LNCAP (cell line): ENCODE data around the gene PTH1R.

Experiments
- TF ChIP-seq, protein P1 (sequence below): fragments of 450-650 bp; IDR thresholded peaks from 2 replicates; pipeline ENCODE4 v1.5.1; 2017; ENCODE audit warnings: mild to moderate bottlenecking

Gene PTH1R

DNA sequence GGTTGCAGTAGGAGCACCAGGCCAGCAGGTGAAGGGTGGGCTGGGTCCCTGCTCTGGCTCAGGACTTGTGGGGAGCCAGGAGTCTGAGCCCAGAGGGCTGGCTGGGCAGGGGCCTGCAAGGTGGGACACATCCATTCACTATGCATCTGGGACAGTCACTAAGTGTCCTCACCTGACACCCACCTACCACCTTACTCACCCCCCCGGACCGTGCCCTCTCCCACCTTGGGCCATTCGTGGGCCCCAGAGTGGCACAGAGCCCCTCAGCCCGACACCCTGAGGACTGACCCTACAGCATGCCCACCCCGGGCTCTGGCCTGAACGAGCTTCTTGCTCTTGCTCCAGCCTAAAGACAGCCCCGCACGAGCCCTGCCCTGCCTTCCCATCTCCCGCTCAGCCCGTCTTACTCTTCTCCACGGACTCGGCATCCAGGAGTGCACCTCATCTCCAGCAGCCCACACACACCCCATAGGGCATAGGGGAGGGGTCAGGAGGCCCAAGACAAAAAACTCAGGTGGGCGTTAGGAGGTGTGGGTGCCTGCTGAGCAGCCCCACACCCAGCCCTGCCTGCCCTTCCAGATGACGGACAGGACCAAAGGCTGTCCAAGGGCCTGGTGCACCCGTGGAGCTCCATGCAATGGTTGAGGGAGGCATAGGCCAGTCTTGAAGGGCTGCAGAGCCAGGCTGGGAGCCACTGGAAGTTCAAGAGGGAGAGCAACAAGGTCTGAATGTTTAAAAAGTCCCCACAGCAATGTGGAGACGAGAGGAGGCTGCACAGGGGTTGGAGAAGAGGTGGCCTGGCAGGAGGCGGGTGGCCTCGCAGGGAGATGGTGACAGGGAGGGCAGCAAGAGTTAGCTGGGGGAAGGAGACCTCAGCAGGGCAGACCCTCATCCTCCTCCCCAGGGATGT, 27.0 kb downstream of the PTH1R start:
- TF ChIP-seq, protein P1, sequence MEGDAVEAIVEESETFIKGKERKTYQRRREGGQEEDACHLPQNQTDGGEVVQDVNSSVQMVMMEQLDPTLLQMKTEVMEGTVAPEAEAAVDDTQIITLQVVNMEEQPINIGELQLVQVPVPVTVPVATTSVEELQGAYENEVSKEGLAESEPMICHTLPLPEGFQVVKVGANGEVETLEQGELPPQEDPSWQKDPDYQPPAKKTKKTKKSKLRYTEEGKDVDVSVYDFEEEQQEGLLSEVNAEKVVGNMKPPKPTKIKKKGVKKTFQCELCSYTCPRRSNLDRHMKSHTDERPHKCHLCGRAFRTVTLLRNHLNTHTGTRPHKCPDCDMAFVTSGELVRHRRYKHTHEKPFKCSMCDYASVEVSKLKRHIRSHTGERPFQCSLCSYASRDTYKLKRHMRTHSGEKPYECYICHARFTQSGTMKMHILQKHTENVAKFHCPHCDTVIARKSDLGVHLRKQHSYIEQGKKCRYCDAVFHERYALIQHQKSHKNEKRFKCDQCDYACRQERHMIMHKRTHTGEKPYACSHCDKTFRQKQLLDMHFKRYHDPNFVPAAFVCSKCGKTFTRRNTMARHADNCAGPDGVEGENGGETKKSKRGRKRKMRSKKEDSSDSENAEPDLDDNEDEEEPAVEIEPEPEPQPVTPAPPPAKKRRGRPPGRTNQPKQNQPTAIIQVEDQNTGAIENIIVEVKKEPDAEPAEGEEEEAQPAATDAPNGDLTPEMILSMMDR = no peak

DNA sequence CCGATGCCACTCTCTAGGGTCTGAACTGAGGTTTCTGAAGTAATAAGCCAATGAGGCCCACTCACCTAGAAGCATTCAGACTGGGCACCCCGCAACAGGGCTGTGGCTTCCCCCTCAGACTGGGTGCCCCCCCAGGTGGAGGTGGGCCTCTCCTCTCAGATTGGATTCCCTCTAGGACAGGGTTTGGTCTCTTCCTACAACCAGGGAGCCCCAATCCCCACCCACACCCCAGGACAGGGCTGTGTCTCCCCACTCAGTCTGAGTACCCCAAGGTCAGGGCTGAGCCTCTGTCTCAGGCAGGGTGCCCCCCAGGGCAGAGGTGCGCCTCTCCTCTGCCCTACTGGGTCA, 27.7 kb downstream of the PTH1R start:
- TF ChIP-seq, protein P1 = no peak

DNA sequence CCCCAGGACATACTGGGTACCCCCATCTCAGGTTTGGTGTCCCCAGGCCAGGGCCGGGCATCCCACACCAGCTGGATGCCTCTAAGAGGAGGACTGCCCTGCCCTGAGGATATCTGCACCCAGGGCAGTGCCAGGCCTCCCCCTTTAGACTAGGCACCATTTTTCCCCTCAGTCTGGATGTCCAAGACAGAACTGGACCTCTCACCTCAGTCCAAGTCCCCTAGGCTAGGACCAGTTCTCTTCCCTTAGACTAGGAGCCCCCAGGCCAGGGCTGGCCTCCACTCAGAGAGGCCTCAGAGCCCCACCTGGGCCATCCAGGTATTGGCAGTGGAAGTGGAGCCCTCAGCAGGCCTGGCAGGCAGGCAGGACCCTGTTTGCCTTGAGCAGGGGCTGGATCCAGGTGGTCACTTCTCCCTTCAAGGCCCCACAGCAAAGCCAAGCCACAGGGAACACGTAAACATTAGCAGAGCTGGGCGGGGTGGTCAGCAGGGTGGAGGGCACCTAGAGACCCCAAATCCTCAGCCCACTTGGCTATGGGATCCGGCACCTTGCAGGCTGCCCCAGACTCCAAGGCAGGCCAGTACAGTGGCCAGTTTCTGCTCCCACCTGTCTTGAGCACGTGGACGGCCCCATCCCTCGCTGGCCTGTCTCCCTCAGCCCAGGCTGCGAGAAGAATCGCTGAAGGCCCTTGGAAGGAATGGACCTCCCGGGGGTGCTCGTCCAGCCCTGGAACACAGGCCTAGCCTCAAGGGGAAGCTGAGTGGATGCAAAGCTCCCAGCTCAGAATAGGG, 28.3 kb downstream of the PTH1R start:
- TF ChIP-seq, protein P1 = no peak

DNA sequence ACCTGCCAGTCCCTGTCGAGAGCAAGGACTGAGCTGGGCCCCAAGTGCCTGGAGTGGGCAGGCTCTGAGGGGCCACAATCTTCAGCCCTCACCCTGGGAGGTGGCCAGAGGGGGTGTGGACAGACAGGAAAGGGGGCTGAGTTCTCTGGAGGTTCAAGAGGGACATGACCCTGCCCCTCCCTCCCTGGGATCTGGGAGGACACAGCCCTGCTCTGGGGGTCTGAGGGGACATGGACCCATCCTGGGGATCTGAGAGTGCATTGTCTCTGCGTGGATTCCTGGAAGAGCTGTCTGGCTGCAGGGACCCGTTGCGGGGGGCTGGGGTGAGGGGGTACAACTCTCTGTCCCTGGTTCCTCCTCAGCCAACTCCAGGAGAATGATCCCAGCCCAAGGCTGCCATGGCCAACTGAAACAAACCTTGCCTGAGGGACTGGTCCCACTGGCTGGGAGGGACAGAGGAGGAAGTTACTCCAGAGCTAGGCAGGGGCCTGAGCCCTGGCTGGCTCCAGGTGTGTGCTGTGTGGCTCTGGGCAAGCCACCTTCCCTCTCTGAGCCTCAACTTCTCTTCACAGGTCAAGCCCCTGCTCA, 29.0 kb downstream of the PTH1R start:
- TF ChIP-seq, protein P1 = no peak

DNA sequence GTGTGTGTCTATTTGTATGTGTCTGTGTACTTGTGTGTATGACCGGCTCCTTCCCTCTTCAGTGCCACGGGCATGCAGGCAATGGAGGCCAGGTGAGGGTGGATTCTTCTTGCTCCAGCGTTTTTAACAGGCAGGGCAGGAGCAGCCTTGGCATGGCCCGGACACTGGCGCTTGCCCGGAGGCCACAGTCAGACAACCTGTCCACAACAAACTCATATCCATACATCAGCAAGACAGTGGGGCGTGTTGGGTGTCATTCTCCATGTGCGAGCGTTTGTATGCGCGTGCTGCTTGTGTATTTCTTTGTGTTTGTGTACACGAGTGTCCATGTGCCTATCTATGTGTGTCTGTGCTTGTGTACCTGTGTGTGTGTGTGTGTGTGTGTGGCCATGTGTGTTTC, 29.8 kb downstream of the PTH1R start:
- TF ChIP-seq, protein P1 = no peak

DNA sequence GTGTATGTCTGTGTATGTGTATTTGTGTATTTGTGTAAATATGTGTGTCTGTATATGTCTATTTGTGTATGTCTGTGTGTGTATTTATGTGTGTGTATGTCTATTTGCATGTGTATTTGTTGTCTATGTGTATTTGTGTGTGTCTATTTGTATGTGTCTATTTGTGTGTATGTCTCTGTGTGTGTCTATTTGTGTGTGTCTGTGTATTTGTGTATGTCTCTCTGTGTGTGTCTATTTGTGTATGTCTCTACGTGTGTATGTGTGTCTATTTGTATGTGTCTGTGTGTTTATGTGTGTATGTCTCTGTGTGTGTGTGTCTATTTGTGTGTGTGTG, 30.4 kb downstream of the PTH1R start:
- TF ChIP-seq, protein P1 = no peak

DNA sequence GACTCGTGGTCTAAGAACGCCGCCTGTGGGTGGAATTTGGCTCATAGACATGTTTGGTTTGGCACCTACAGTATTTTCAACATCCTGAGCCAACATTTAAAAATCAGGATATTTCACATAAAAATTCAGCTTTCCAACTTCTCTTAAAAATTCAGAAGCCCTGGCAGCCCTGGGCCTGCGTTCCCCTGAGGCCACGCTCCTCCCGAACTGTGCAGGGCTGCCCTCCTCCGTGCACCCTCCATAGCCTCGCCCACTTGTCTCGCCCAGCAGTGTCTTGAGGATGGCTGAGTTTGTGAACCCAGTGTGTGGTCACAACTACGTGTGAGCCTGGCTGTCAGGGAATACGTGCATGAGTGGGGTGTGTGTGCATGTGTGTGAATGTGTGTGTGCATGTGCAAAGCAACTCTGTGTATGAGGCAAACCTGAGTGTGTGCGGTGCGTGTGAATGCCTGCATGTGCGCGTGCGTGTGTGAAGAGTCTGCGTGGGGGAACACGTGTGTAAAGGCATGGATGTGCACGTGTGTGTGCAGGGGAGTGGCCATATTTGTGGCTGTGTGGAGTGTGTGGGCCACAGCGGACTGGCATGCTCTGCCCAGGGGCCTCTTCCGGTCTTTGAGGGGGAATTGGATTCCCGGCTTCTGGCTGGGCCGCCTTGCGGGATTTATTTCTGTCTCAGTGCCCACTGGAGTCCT, 30.9 kb downstream of the PTH1R start:
- TF ChIP-seq, protein P1 = peak; percentile 22; the same call in 1 of the 2 replicates
